ENCODE results near the gene IFI35.

DNA sequence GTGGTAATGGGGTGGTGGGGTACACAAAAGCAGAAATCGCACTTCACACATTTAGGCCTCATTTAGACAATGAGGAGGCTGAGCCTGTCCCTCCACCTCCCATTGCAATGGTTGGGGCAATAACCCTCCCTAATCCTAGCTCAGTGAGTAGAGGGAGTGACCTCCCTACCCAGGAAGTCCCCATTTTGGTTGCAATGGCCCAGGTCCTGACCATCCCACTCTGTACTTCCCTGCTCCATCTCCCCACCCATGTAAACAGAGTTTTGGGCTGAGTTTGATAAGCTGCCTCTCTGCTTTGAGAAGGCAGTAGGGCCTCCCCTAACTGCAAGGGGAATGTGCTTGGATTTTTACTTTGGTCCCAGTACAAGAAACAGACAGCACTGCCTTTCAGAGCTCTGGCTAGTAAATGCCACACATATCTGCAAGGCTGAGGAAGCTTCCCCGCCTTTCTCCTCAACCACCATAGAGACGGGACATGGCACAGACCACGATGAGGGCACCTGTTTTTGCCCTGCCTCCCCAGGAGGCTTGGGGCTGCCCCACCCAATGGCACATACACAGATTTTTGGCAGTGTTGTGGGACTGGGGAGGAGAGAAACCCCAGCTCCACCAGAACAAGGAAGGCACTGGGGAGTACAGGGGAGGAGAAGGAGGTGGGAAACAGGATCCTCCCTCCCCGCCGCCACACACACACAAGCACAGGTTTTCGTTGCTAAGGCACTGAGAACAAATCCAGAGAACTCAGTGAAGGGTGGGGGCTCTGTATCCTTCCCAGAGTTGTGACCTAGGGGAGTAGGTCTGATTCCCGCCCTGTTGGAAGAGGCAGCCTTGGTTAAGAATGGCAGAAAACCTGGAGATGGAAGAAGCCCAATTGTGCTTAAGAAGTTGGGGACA, 8.3 kb downstream of the IFI35 start:
- TF ChIP-seq, protein P1, sequence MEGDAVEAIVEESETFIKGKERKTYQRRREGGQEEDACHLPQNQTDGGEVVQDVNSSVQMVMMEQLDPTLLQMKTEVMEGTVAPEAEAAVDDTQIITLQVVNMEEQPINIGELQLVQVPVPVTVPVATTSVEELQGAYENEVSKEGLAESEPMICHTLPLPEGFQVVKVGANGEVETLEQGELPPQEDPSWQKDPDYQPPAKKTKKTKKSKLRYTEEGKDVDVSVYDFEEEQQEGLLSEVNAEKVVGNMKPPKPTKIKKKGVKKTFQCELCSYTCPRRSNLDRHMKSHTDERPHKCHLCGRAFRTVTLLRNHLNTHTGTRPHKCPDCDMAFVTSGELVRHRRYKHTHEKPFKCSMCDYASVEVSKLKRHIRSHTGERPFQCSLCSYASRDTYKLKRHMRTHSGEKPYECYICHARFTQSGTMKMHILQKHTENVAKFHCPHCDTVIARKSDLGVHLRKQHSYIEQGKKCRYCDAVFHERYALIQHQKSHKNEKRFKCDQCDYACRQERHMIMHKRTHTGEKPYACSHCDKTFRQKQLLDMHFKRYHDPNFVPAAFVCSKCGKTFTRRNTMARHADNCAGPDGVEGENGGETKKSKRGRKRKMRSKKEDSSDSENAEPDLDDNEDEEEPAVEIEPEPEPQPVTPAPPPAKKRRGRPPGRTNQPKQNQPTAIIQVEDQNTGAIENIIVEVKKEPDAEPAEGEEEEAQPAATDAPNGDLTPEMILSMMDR (IDR thresholded peaks at IDR 0.05), result no peak
- no peak for TF ChIP-seq POLR2A (IDR thresholded peaks at IDR 0.05)
